ENCODE results near the gene SRI.

GRCh38 chr7:88226201-88226600, 6.4 kb upstream of the SRI start:
- TF ChIP-seq MEF2A (IDR thresholded peaks at IDR 0.05; ENCODE audit: borderline replicate concordance, low read depth) (no peak), EP300 (IDR thresholded peaks at IDR 0.05; ENCODE audit: borderline replicate concordance in 1 of 2, low read depth in 1 of 2, low read length in 1 of 2) (no peak), POLR2AphosphoS5 (IDR thresholded peaks at IDR 0.05; ENCODE audit: low read depth, low read length) (no peak), CTCF (IDR thresholded peaks at IDR 0.05) (no peak)

Measured in SK-N-SH (cell line).